ENCODE measurements around the gene TMEM145. TPM values are rescaled to one million over a fixed set of nuclear protein-coding genes. Genes with fewer than 3 reads are reported as not detected.

TMEM145 gene
- total RNA-seq, 2 experiments from 2014 or later, result 1.8 TPM; not detected in 1

GRCh38 chr19:42292042-42292960 lies 20.8 kb upstream of the TMEM145 start:
- Histone ChIP-seq H3K9me3 (ENCODE audit: low read length) (no peaks in the 10 kb centered on the region), H4K20me1 (ENCODE audit: insufficient read depth, low read length) (no peaks in the 10 kb centered on the region), H3K9me2 (ENCODE audit: insufficient read depth, low read length) (no peaks in the 10 kb centered on the region), H2AFZ (ENCODE audit: low read length) (no peak overlapping the region), H3K79me2 (ENCODE audit: insufficient read depth, low read depth, low read length) (no peaks in the 10 kb centered on the region), H3K27ac (ENCODE audit: low read depth, low read length, poor library complexity, severe bottlenecking) (no peak overlapping the region), H3K36me3 (ENCODE audit: insufficient read depth, low read length) (peaks cover 97% of the 10 kb centered on the region), H3K4me3 (ENCODE audit: low read depth, low read length, poor library complexity, severe bottlenecking) (no peak overlapping the region), H3K4me1 (ENCODE audit: insufficient read depth, low read length, poor library complexity, severe bottlenecking) (no peaks in the 10 kb centered on the region), H3K4me2 (ENCODE audit: low read length) (no peak overlapping the region)
- no peak for DNase-seq (ENCODE audit: low spot score)
- intact Hi-C loops (cut with micrococcal nuclease; ENCODE audit: unreplicated experiment), result no loop called here
- no TSS peak for BruUV-seq (replicated peaks)
- TF ChIP-seq CTCF (conservative IDR thresholded peaks at IDR 0.05; ENCODE audit: low read length), result no peak
- no peak for TF ChIP-seq EZH2phosphoT487 (IDR thresholded peaks at IDR 0.05; ENCODE audit: borderline replicate concordance, low read depth, low read length)
- POLR2A ChIA-PET, result interaction anchor here (0.6 kb wide), 1 partner anchor 32 kb away, joined by 3 read pairs; no protein-coding TSS in a partner anchor
- CTCF ChIA-PET (ENCODE audit: unreplicated experiment), result no interaction called here

- Histone ChIP-seq H3K9me3 (ENCODE audit: low read length) (no peaks in the 10 kb centered on the region), H3K4me3 (ENCODE audit: low read depth, low read length, poor library complexity, severe bottlenecking) (no peak overlapping the region), H3K4me2 (ENCODE audit: low read length) (no peak overlapping the region), H3K27ac (ENCODE audit: low read depth, low read length, poor library complexity, severe bottlenecking) (no peak overlapping the region), H3K79me2 (ENCODE audit: insufficient read depth, low read depth, low read length) (no peaks in the 10 kb centered on the region), H3K4me1 (ENCODE audit: insufficient read depth, low read length, poor library complexity, severe bottlenecking) (no peaks in the 10 kb centered on the region), H4K20me1 (ENCODE audit: insufficient read depth, low read length) (no peaks in the 10 kb centered on the region), H3K9me2 (ENCODE audit: insufficient read depth, low read length) (no peaks in the 10 kb centered on the region), H3K36me3 (ENCODE audit: insufficient read depth, low read length) (peaks cover 90% of the 10 kb centered on the region), H2AFZ (ENCODE audit: low read length) (no peak overlapping the region)
- CTCF ChIA-PET (ENCODE audit: unreplicated experiment), result no interaction called here
- POLR2A ChIA-PET, result no interaction called here
- BruUV-seq (replicated peaks), result no TSS peak
- no peak for DNase-seq (ENCODE audit: low spot score)
- no peak for TF ChIP-seq CTCF (conservative IDR thresholded peaks at IDR 0.05; ENCODE audit: low read length)
- no peak for TF ChIP-seq EZH2phosphoT487 (IDR thresholded peaks at IDR 0.05; ENCODE audit: borderline replicate concordance, low read depth, low read length)
- intact Hi-C loops (cut with micrococcal nuclease; ENCODE audit: unreplicated experiment), result no loop called here
These were observed 20.1 kb upstream of the TMEM145 start for GRCh38 chr19:42292963-42293362.

GRCh38 chr19:42293540-42293939 lies 19.6 kb upstream of the TMEM145 start:
- CTCF ChIA-PET (ENCODE audit: unreplicated experiment), result no interaction called here
- Histone ChIP-seq H3K4me1 (ENCODE audit: insufficient read depth, low read length, poor library complexity, severe bottlenecking) (no peaks in the 10 kb centered on the region), H3K9me2 (ENCODE audit: insufficient read depth, low read length) (no peaks in the 10 kb centered on the region), H3K36me3 (ENCODE audit: insufficient read depth, low read length) (peaks cover 84% of the 10 kb centered on the region), H3K79me2 (ENCODE audit: insufficient read depth, low read depth, low read length) (no peaks in the 10 kb centered on the region), H3K27ac (ENCODE audit: low read depth, low read length, poor library complexity, severe bottlenecking) (no peak overlapping the region), H3K4me2 (ENCODE audit: low read length) (no peak overlapping the region), H4K20me1 (ENCODE audit: insufficient read depth, low read length) (no peaks in the 10 kb centered on the region), H3K4me3 (ENCODE audit: low read depth, low read length, poor library complexity, severe bottlenecking) (no peak overlapping the region), H3K9me3 (ENCODE audit: low read length) (no peaks in the 10 kb centered on the region), H2AFZ (ENCODE audit: low read length) (no peak overlapping the region)
- TF ChIP-seq CTCF (conservative IDR thresholded peaks at IDR 0.05; ENCODE audit: low read length) (no peak), EZH2phosphoT487 (IDR thresholded peaks at IDR 0.05; ENCODE audit: borderline replicate concordance, low read depth, low read length) (no peak)
- POLR2A ChIA-PET, result no interaction called here
- intact Hi-C loops (cut with micrococcal nuclease; ENCODE audit: unreplicated experiment), result no loop called here
- DNase-seq (ENCODE audit: low spot score), result no peak
- no TSS peak for BruUV-seq (replicated peaks)

All from OCI-LY7 (cell line).